Measurements from ENCODE around the gene PRR19. TPM values are rescaled to one million over a fixed set of nuclear protein-coding genes. Genes with fewer than 3 reads are reported as not detected.

Gene PRR19
- total RNA-seq, 1 donor from 2014 or later, result 1.7 TPM

GRCh38 chr19:42355896-42356295 lies 54.0 kb downstream of the PRR19 start:
- no peak overlapping the region for H3K27ac Mint-ChIP-seq (ENCODE audit: unreplicated experiment)
- no peaks in the 10 kb centered on the region for H3K27me3 Mint-ChIP-seq (ENCODE audit: low read depth)
- no peak overlapping the region for H3K4me3 Mint-ChIP-seq (ENCODE audit: unreplicated experiment)
- no peak for TF ChIP-seq CTCF (IDR thresholded peaks at IDR 0.05)
- no peaks in the 10 kb centered on the region for H3K9me3 Mint-ChIP-seq (ENCODE audit: low read depth)
- H3K4me1 Mint-ChIP-seq (ENCODE audit: low read depth), result peaks cover 2% of the 10 kb centered on the region
- peaks cover 16% of the 10 kb centered on the region for H3K36me3 Mint-ChIP-seq (ENCODE audit: low read depth)
- DNase-seq (ENCODE audit: low spot score), result no peak

- Mint-ChIP-seq H3K9me3 (ENCODE audit: low read depth) (no peaks in the 10 kb centered on the region), H3K27me3 (ENCODE audit: low read depth) (no peaks in the 10 kb centered on the region), H3K36me3 (ENCODE audit: low read depth) (peaks cover 21% of the 10 kb centered on the region), H3K27ac (ENCODE audit: unreplicated experiment) (no peak overlapping the region), H3K4me1 (ENCODE audit: low read depth) (peaks cover 7% of the 10 kb centered on the region), H3K4me3 (ENCODE audit: unreplicated experiment) (no peak overlapping the region)
- DNase-seq (ENCODE audit: low spot score), result no peak
- TF ChIP-seq CTCF (IDR thresholded peaks at IDR 0.05), result no peak
These were observed 54.8 kb downstream of the PRR19 start for GRCh38 chr19:42356686-42357085.

- no peak overlapping the region for H3K27ac Mint-ChIP-seq (ENCODE audit: unreplicated experiment)
- H3K9me3 Mint-ChIP-seq (ENCODE audit: low read depth), result no peaks in the 10 kb centered on the region
- H3K4me3 Mint-ChIP-seq (ENCODE audit: unreplicated experiment), result no peak overlapping the region
- TF ChIP-seq CTCF (IDR thresholded peaks at IDR 0.05), result no peak
- peaks cover 18% of the 10 kb centered on the region for H3K36me3 Mint-ChIP-seq (ENCODE audit: low read depth)
- H3K4me1 Mint-ChIP-seq (ENCODE audit: low read depth), result peaks cover 7% of the 10 kb centered on the region
- no peaks in the 10 kb centered on the region for H3K27me3 Mint-ChIP-seq (ENCODE audit: low read depth)
- DNase-seq (ENCODE audit: low spot score), result no peak
These were observed 55.4 kb downstream of the PRR19 start for GRCh38 chr19:42357290-42357689.

Small RNA genes within 50 kb of the gene (microRNA-seq; reads per million reads assigned to microRNA genes)
- not detected for gene MIR8077 (ENCODE audit: borderline number of aligned reads)

Other genes with a start within 250 kb of the PRR19 start
- gene GRIK5, start 231.9 kb upstream of the PRR19 start, total RNA-seq, result 0.36 to 0.59 TPM (median 0.37 TPM) in 3 replicates
- 11.2 to 13.0 TPM (median 12.4 TPM) in 3 replicates for gene ZNF574, start 226.0 kb upstream of the PRR19 start, total RNA-seq
- 0.58 to 1.5 TPM (median 0.62 TPM) in 3 replicates for gene POU2F2, start 169.7 kb upstream of the PRR19 start, total RNA-seq
- 15.5 to 19.9 TPM (median 18.7 TPM) in 3 replicates for gene DEDD2, start 84.5 kb upstream of the PRR19 start, total RNA-seq
- gene ZNF526, start 81.8 kb upstream of the PRR19 start, total RNA-seq, result 14.9 to 17.2 TPM (median 16.6 TPM) in 3 replicates
- gene GSK3A, start 59.5 kb upstream of the PRR19 start, total RNA-seq, result 38.9 to 43.6 TPM (median 42.0 TPM) in 3 replicates
- gene ERF, start 47.0 kb upstream of the PRR19 start, total RNA-seq, result 64.5 to 74.6 TPM (median 71.7 TPM) in 3 replicates
- 83.6 to 101 TPM (median 86.3 TPM) in 3 replicates for gene CIC, start 32.9 kb upstream of the PRR19 start, total RNA-seq
- 15.2 to 32.9 TPM (median 31.1 TPM) in 3 replicates for gene PAFAH1B3, start 492 bp downstream of the PRR19 start, total RNA-seq
- gene TMEM145, start 11.2 kb downstream of the PRR19 start, total RNA-seq, result 0.32 to 0.36 TPM in 2 of 3 replicates, not detected in the other
- 48.1 to 54.4 TPM (median 49.5 TPM) in 3 replicates for gene MEGF8, start 23.5 kb downstream of the PRR19 start, total RNA-seq
- 0.89 TPM in 1 of 3 replicates, not detected in the others for gene CNFN, start 88.2 kb downstream of the PRR19 start, total RNA-seq
- 3.6 to 3.9 TPM (median 3.8 TPM) in 3 replicates for gene LIPE, start 125.3 kb downstream of the PRR19 start, total RNA-seq
- not detected in 3 replicates for gene CXCL17, start 140.8 kb downstream of the PRR19 start, total RNA-seq
- not detected in 3 replicates for gene CEACAM1, start 226.3 kb downstream of the PRR19 start, total RNA-seq